Thyroid gland (tissue), 4 donors: Measurements from ENCODE around the gene ATP2B1.

Experiments
- CTCF ChIP-seq, 6 experiments: fragments of 200-600 bp in 3 of 6; fragments of 450-650 bp in 3 of 6; sonication (generic) in 3 of 6; IDR thresholded peaks; one replicate each; pipeline ENCODE4 v1.5.1; 2016 to 2019; ENCODE audit warnings: antibody characterized with exemption in 6 of 6, mild to moderate bottlenecking in 2 of 6, inconsistent platforms in 1 of 6, moderate library complexity in 1 of 6
- POLR2A ChIP-seq, 2 donors: fragments of 450-650 bp; IDR thresholded peaks; one replicate each; pipeline ENCODE4 v1.6.1; 2017; ENCODE audit warnings: antibody characterized with exemption in 2 of 2, mild to moderate bottlenecking in 2 of 2, moderate library complexity in 1 of 2

GRCh38 chr12:89556976-89557375 lies 151.7 kb downstream of the ATP2B1 start:
- TF ChIP-seq CTCF (IDR thresholded peaks at IDR 0.05) (no peak), POLR2A (IDR thresholded peaks at IDR 0.05) (no peak)
